ENCODE results near the gene THNSL1.

The THNSL1 gene

DNA sequence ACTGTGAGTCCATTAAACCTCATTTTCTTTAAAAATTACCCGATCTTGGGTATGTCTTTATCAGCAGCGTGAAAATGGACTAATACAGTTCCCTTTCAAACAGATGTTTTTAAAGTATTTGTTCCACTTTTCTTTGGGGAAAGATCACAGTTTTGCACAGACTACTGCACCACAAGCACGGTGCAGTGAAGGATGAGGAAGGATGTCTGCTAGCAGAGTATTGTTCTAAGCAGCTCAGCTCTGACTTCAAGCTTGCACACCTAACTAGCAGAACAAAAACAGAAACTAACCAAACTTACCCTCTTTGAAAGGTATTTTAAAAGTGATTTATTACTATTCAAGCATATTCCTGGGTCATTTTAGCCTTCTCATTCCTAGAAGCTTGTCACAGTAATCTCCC lies 20.0 kb downstream of the THNSL1 start:
- TF ChIP-seq TEAD4 (IDR thresholded peaks at IDR 0.05) (no peak), CREB1 (IDR thresholded peaks at IDR 0.05; ENCODE audit: low read depth) (no peak), TAF1 (IDR thresholded peaks at IDR 0.05; ENCODE audit: low read depth) (no peak), YY1 (IDR thresholded peaks at IDR 0.05; ENCODE audit: low read depth) (no peak), EGR1 (IDR thresholded peaks at IDR 0.05) (no peak), CEBPB (IDR thresholded peaks at IDR 0.05) (no peak), TCF12 (IDR thresholded peaks at IDR 0.05; ENCODE audit: low read depth) (no peak), ZBTB7A (IDR thresholded peaks at IDR 0.05; ENCODE audit: low read depth) (no peak)
- TF ChIP-seq, protein P1, sequence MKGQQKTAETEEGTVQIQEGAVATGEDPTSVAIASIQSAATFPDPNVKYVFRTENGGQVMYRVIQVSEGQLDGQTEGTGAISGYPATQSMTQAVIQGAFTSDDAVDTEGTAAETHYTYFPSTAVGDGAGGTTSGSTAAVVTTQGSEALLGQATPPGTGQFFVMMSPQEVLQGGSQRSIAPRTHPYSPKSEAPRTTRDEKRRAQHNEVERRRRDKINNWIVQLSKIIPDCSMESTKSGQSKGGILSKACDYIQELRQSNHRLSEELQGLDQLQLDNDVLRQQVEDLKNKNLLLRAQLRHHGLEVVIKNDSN (IDR thresholded peaks at IDR 0.05) = no peak
- TF ChIP-seq, protein P2, sequence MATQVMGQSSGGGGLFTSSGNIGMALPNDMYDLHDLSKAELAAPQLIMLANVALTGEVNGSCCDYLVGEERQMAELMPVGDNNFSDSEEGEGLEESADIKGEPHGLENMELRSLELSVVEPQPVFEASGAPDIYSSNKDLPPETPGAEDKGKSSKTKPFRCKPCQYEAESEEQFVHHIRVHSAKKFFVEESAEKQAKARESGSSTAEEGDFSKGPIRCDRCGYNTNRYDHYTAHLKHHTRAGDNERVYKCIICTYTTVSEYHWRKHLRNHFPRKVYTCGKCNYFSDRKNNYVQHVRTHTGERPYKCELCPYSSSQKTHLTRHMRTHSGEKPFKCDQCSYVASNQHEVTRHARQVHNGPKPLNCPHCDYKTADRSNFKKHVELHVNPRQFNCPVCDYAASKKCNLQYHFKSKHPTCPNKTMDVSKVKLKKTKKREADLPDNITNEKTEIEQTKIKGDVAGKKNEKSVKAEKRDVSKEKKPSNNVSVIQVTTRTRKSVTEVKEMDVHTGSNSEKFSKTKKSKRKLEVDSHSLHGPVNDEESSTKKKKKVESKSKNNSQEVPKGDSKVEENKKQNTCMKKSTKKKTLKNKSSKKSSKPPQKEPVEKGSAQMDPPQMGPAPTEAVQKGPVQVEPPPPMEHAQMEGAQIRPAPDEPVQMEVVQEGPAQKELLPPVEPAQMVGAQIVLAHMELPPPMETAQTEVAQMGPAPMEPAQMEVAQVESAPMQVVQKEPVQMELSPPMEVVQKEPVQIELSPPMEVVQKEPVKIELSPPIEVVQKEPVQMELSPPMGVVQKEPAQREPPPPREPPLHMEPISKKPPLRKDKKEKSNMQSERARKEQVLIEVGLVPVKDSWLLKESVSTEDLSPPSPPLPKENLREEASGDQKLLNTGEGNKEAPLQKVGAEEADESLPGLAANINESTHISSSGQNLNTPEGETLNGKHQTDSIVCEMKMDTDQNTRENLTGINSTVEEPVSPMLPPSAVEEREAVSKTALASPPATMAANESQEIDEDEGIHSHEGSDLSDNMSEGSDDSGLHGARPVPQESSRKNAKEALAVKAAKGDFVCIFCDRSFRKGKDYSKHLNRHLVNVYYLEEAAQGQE (IDR thresholded peaks at IDR 0.05; ENCODE audit: low read depth) = no peak

DNA sequence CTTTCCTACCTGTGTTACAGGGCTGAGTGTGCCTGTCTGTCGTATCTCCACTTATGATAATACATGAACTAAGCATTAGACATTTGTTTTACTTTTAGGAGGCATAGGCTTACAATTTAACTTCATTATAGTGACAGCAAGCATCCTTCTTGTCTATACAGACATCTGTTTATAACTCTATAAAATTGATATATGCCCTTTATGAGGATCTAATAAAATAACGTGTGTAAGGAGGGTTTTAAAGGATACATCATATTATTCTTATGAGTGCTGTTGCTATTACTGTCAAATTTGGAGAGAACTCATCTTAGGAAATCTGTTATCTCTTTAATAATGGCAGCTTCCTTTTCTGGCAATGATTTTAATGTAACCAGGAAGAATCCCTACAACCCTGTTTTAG lies 21.9 kb downstream of the THNSL1 start:
- TF ChIP-seq TEAD4 (IDR thresholded peaks at IDR 0.05) (no peak), FOXM1 (IDR thresholded peaks at IDR 0.05; ENCODE audit: borderline replicate concordance, low read depth) (no peak), EGR1 (IDR thresholded peaks at IDR 0.05) (no peak), RAD21 (IDR thresholded peaks at IDR 0.05; ENCODE audit: low read depth) (no peak), TCF12 (IDR thresholded peaks at IDR 0.05; ENCODE audit: low read depth) (no peak), ZBTB7A (IDR thresholded peaks at IDR 0.05; ENCODE audit: low read depth) (no peak), CREB1 (IDR thresholded peaks at IDR 0.05; ENCODE audit: low read depth) (no peak)
- TF ChIP-seq, protein P3, sequence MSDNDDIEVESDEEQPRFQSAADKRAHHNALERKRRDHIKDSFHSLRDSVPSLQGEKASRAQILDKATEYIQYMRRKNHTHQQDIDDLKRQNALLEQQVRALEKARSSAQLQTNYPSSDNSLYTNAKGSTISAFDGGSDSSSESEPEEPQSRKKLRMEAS (IDR thresholded peaks at IDR 0.05) = no peak
- TF ChIP-seq, protein P2 (IDR thresholded peaks at IDR 0.05; ENCODE audit: low read depth) = no peak

DNA sequence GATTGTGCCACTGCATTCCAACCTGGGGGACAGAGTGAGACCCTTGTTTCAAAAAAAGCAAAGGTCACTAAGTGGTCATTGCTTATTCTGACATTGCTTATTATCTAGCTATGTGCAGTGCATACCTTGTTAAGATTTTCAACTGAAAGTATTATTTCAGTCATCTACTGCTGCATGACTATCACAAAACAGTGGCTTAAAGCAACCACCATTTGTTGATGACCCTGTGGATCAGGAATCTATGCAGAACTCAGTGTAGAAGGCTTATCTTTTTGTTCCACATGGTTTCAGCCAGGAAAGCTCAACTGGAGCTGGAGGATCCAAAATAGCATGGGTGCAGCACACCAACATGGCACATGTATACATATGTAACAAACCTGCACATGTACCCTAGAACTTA lies 23.1 kb downstream of the THNSL1 start:
- no peak for TF ChIP-seq RAD21 (IDR thresholded peaks at IDR 0.05; ENCODE audit: low read depth)
- TF ChIP-seq, protein P2 (IDR thresholded peaks at IDR 0.05; ENCODE audit: low read depth) = no peak
- TF ChIP-seq, protein P1 (IDR thresholded peaks at IDR 0.05) = no peak
- TF ChIP-seq ZBTB7A (IDR thresholded peaks at IDR 0.05; ENCODE audit: low read depth) = no peak
- no peak for TF ChIP-seq EGR1 (IDR thresholded peaks at IDR 0.05)
- no peak for TF ChIP-seq TAF1 (IDR thresholded peaks at IDR 0.05; ENCODE audit: low read depth)
- no peak for TF ChIP-seq FOXM1 (IDR thresholded peaks at IDR 0.05; ENCODE audit: borderline replicate concordance, low read depth)
- TF ChIP-seq TEAD4 (IDR thresholded peaks at IDR 0.05) = no peak
- no peak for TF ChIP-seq NFIC (IDR thresholded peaks at IDR 0.05)
- TF ChIP-seq YY1 (IDR thresholded peaks at IDR 0.05; ENCODE audit: low read depth) = no peak
- no peak for TF ChIP-seq EP300 (IDR thresholded peaks at IDR 0.05; ENCODE audit: borderline replicate concordance)
- TF ChIP-seq, protein P3 (IDR thresholded peaks at IDR 0.05) = no peak
- TF ChIP-seq CREB1 (IDR thresholded peaks at IDR 0.05; ENCODE audit: low read depth) = no peak
- TF ChIP-seq TCF12 (IDR thresholded peaks at IDR 0.05; ENCODE audit: low read depth) = no peak
- no peak for TF ChIP-seq CEBPB (IDR thresholded peaks at IDR 0.05)

DNA sequence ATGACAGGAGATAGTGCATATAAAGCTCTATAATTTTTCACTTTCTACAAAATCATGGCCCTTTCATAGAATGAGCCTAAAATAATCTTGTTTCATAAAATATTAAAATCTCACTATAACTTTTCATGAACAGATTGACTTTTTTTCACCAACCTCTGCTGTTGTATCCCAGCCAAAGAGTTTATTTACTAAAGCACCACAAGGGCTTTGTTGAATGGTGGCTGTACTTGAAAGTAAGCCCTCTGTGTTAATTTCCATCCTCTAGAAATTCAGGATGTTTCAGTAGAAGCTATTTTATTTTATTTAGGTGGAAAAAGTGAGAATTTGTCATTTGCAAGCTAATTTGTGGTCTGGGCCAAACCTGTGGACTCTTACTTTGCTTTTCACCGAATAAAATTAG lies 30.2 kb downstream of the THNSL1 start:
- no peak for TF ChIP-seq EGR1 (IDR thresholded peaks at IDR 0.05)
- TF ChIP-seq, protein P2 (IDR thresholded peaks at IDR 0.05; ENCODE audit: low read depth) = no peak
- no peak for TF ChIP-seq ZBTB7A (IDR thresholded peaks at IDR 0.05; ENCODE audit: low read depth)
- no peak for TF ChIP-seq CREB1 (IDR thresholded peaks at IDR 0.05; ENCODE audit: low read depth)
- TF ChIP-seq, protein P3 (IDR thresholded peaks at IDR 0.05) = no peak
- TF ChIP-seq YY1 (IDR thresholded peaks at IDR 0.05; ENCODE audit: low read depth) = no peak
- no peak for TF ChIP-seq TCF12 (IDR thresholded peaks at IDR 0.05; ENCODE audit: low read depth)
- no peak for TF ChIP-seq TAF1 (IDR thresholded peaks at IDR 0.05; ENCODE audit: low read depth)
- TF ChIP-seq RAD21 (IDR thresholded peaks at IDR 0.05; ENCODE audit: low read depth) = no peak
